Measurements from ENCODE around the gene FANCC. TPM values are rescaled to one million over a fixed set of nuclear protein-coding genes. Genes with fewer than 3 reads are reported as not detected.

The FANCC gene
- total and polyA plus RNA-seq, 2 of the 8 experiments (the other 6 are each of a cell fraction or from before 2014, with no cell fraction given) = 7.8 to 15.2 TPM

DNA sequence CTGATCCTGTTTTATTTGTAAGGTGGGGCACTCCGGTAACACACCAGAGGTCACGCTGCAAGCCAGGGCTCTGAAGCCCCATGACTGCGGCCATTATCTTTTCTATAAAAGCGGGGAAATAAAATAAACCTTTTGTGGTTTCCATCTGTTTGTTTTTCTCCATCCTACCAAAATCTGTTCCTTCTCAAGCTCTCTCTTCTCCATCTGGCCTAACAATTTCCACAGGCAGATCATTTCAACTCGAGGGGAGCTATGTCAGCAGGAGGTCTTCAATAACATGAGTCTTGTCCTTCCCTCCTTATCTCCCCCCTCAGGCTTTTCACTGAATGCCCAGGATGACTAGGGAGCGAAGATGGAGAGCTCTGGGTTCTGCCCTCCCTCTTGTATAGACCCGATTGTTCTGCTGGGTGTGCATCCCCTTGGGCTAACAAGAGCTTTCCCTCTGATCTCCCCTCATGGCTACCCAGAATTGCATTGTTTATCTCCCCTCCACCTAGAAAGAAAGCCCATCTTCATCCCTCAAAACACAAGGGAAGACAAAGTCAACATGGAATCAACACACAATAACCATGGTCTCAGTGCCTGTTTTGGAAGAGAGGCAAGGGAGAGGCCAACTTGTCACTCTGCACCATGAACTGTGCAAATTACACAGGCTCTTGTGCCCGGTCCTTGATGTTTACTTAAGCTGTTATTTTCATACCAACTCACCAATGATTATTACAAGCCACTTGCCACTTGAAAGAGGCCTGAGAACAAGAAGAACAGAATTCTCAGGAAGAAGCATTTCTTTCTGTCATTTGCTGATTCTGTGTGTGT is 187.8 kb downstream of the FANCC start:
- 0 out of 2 replicates have a peak overlapping the region, but pooled peaks have one; percentile 11 for H2BK20ac ChIP-seq (ENCODE audit: low read length)
- H4K5ac ChIP-seq (ENCODE audit: insufficient read length, low read depth, low read length) = no peak overlapping the region
- H3K23ac ChIP-seq (ENCODE audit: insufficient read length) = no peak overlapping the region
- TF ChIP-seq KDM1A (IDR thresholded peaks at IDR 0.05; ENCODE audit: borderline replicate concordance, low read length) (no peak), GTF2F1 (IDR thresholded peaks at IDR 0.05; ENCODE audit: borderline replicate concordance, low read depth, low read length) (no peak), ASH2L (IDR thresholded peaks at IDR 0.05; ENCODE audit: low read length) (no peak), KDM4A (IDR thresholded peaks at IDR 0.05; ENCODE audit: low read depth, low read length, severe bottlenecking) (no peak), NANOG (IDR thresholded peaks at IDR 0.05; ENCODE audit: insufficient read depth, low read depth, low read length, poor library complexity, severe bottlenecking) (no peak), BACH1 (IDR thresholded peaks at IDR 0.05; ENCODE audit: low read length) (no peak), MAX (IDR thresholded peaks at IDR 0.05) (no peak)
- peak overlapping the region; percentile 86 for H4K91ac ChIP-seq (replicated peaks; ENCODE audit: insufficient read length, low read length)
- H3K23me2 ChIP-seq (ENCODE audit: low read depth, low read length) = no peaks in the 10 kb centered on the region
- H3K36me3 ChIP-seq (ENCODE audit: control insufficient read depth in 2 of 4, insufficient read depth in 4 of 4, low read length in 3 of 4) = no peaks in the 10 kb centered on the region
- H4K8ac ChIP-seq (ENCODE audit: extremely low read depth, insufficient read depth, low read length) = no peak overlapping the region
- no peak for DNase-seq (ENCODE audit: low read depth in 1 of 2, low spot score in 2 of 2)
- H2BK12ac ChIP-seq (ENCODE audit: low read depth, low read length) = no peak overlapping the region
- H3K9me3 ChIP-seq (ENCODE audit: insufficient read depth in 2 of 2, low read depth in 1 of 2, low read length in 1 of 2) = no peaks in the 10 kb centered on the region
- no peak overlapping the region for H2AFZ ChIP-seq (ENCODE audit: low read length)
- ChIA-PET CTCF (ENCODE audit: partially characterized antibody) (interaction anchor here (0.6 to 13.7 kb wide), 22 partner anchors 9 to 575 kb away, joined by 3 to 209 read pairs (median 8); partner anchors contain the start of gene PCAT7), POLR2A (ENCODE audit: partially characterized antibody) (interaction anchor here (1.3 kb wide), 1 partner anchor 12 kb away, joined by 3 read pairs; no protein-coding TSS in a partner anchor)
- FAIRE-seq = no peak
- peaks cover 5 to 26% (median 12%) of the 10 kb centered on the region in 4 experiments for H3K4me1 ChIP-seq (replicated peaks in 1 of 4; ENCODE audit: control insufficient read depth in 3 of 4, insufficient read depth in 4 of 4, low read length in 3 of 4)
- peak overlapping the region in 1 of 4 experiments; percentile 44; a peak in 1 of 8 replicates for H3K4me3 ChIP-seq (ENCODE audit: extremely low read depth in 1 of 4, insufficient read depth in 2 of 4, low read depth in 3 of 4, low read length in 4 of 4)
- H3K4ac ChIP-seq (replicated peaks; ENCODE audit: insufficient read length, low read depth, low read length) = no peak overlapping the region
- peak overlapping the region; percentile 75 for H2BK120ac ChIP-seq (replicated peaks; ENCODE audit: low read depth, low read length)
- H2BK5ac ChIP-seq (ENCODE audit: low read depth, low read length) = peak overlapping the region; percentile 49; the same call in 1 of the 2 replicates
- no peak overlapping the region for H2BK15ac ChIP-seq (ENCODE audit: low read length)
- peak overlapping the region; percentile 22; the same call in 1 of the 2 replicates for H3K18ac ChIP-seq (ENCODE audit: extremely low read depth, low read length)
- H3K14ac ChIP-seq (ENCODE audit: insufficient read length) = no peak overlapping the region
- 78% methylated on average over 8 of the region's 8 CpGs; no CpG with 5 or more reads in 1 of the 2 experiments for WGBS, 2 experiments (ENCODE audit: extremely low coverage in 1 of 2, insufficient coverage in 1 of 2, insufficient read length in 1 of 2, insufficient replicate concordance in 2 of 2, low coverage in 1 of 2, low lambda C conversion rate in 2 of 2, missing lambda C conversion rate in 1 of 2)
- no peaks in the 10 kb centered on the region for H4K20me1 ChIP-seq (replicated peaks in 1 of 2; ENCODE audit: control insufficient read depth in 1 of 2, insufficient read depth in 2 of 2, low read length in 2 of 2)
- no peaks in the 10 kb centered on the region for H3K27me3 ChIP-seq (replicated peaks in 1 of 4; ENCODE audit: control insufficient read depth in 3 of 4, extremely low read depth in 1 of 4, insufficient read depth in 3 of 4, low read length in 3 of 4)
- no peaks in the 10 kb centered on the region for H3K79me2 ChIP-seq (ENCODE audit: control insufficient read depth in 1 of 2, insufficient read depth in 2 of 2, low read length in 2 of 2)
- H2AK5ac ChIP-seq (ENCODE audit: low read depth, low read length) = no peak overlapping the region
- no peak overlapping the region for H3K27ac ChIP-seq (ENCODE audit: low read depth, low read length)
- H3K9ac ChIP-seq (replicated peaks in 1 of 4; ENCODE audit: extremely low read depth in 1 of 4, low read depth in 3 of 4, low read length in 3 of 4) = no peak overlapping the region
- H3K4me2 ChIP-seq (ENCODE audit: insufficient read depth in 1 of 2, low read depth in 2 of 2, low read length in 2 of 2) = peak overlapping the region in 1 of 2 experiments; percentile 64; a peak in 1 of 4 replicates
- H3K79me1 ChIP-seq (ENCODE audit: low read depth, low read length) = no peaks in the 10 kb centered on the region
- H3K56ac ChIP-seq (replicated peaks; ENCODE audit: insufficient read length, low read depth, low read length) = no peak overlapping the region
